ENCODE results near the gene APOC3.

Gene APOC3

DNA sequence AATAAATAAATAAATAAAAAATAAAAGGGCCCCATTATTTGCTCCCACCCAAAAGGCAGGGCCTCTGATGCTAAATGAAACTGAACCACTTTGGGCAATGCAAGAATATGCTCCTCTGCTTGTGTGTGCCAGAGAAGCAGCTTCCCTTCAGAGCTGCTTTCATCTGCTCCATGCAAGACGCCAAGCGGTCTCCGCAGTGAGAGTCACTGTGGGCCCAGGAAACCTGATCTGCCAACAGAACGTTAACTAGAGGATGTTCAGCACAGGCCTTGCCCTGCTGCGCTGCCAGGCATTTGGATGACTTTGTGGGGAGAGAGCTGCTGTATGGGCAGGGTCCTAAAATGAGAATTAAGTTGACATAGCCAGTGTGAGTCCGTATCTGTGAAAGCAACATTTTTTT is 51.4 kb downstream of the APOC3 start:
- DNase-seq, result peak; percentile 44

DNA sequence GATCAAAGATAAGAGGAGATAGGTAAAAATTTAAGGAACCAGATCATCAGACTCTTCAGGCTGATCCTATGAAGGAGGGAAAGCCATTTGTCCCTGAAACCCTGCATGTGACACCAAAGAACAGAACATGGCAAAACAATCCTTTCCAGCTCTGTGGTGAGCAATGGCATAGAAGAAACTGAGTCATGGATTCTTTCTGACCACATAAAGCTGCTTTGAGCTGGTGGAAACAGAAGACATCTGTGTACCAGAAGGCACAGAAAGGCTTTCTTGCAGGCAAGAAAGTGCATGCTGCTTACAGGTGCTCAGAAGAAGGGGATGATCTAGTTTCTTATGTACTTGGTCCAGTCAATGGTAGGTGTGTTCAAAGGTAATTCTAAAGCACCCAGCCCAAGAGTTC is 52.7 kb downstream of the APOC3 start:
- DNase-seq, result no peak
